CD4-positive, CD25-positive, alpha-beta regulatory T cell (primary cell): ENCODE measurements around the gene SERPINA5. TPM values are rescaled to one million over a fixed set of nuclear protein-coding genes. Genes with fewer than 3 reads are reported as not detected.

Source experiments
- ATAC-seq, 2 donors: fragments of 150-1000 bp; cut with Tn5 transposase; one replicate each; pipeline ENCODE4 v1.10.0; 2021; ENCODE audit warnings: low read depth in 2 of 2, moderate number of reproducible peaks in 2 of 2, moderate library complexity in 1 of 2
- DNase-seq, 3 donors: peaks; one replicate each; pipeline versions ENCODE4 v3.0.0 to v3.0.0-alpha.2; 2012 to 2022; ENCODE audit warnings: mixed read lengths in 1 of 3
- H3K27ac ChIP-seq: one replicate; pipeline ENCODE4 v1.7.0; 2013; ENCODE audit warnings: mild to moderate bottlenecking, low read length; ENCODE audit not compliant: insufficient read depth, poor library complexity, severe bottlenecking
- H3K27me3 ChIP-seq: one replicate; pipeline ENCODE4 v1.7.0; 2013; ENCODE audit warnings: low read length; ENCODE audit not compliant: control insufficient read depth, insufficient read depth
- H3K36me3 ChIP-seq: one replicate; pipeline ENCODE4 v1.7.0; 2013; ENCODE audit warnings: mild to moderate bottlenecking, low read length, moderate library complexity; ENCODE audit not compliant: control insufficient read depth, insufficient read depth
- H3K4me1 ChIP-seq: 2 replicates; pipeline ENCODE4 v1.7.0; 2013; ENCODE audit warnings: mild to moderate bottlenecking, low read length; ENCODE audit not compliant: insufficient read depth, control insufficient read depth, poor library complexity, severe bottlenecking
- H3K4me3 ChIP-seq: one replicate; pipeline ENCODE4 v1.7.0; 2013; ENCODE audit warnings: low read depth, mild to moderate bottlenecking, low read length, moderate library complexity
- H3K9me3 ChIP-seq, 2 experiments: 1 replicate in 1 of 2; 2 replicates in 1 of 2; pipeline ENCODE4 v1.7.0; 2013; ENCODE audit warnings: low read length in 2 of 2, mild to moderate bottlenecking in 1 of 2, moderate library complexity in 1 of 2; ENCODE audit not compliant: control insufficient read depth in 2 of 2
- H3K27ac Mint-ChIP-seq, 3 donors: one replicate each; pipeline ENCODE4 v1.8.0; 2020 to 2022; ENCODE audit warnings: mild to moderate bottlenecking in 3 of 3, mixed read lengths in 3 of 3, moderate library complexity in 2 of 3
- H3K27me3 Mint-ChIP-seq: one replicate; pipeline ENCODE4 v1.8.0; 2022; ENCODE audit warnings: mild to moderate bottlenecking, mixed read lengths
- H3K36me3 Mint-ChIP-seq: one replicate; pipeline ENCODE4 v1.8.0; 2020; ENCODE audit warnings: mixed read lengths
- H3K4me1 Mint-ChIP-seq, 4 donors: one replicate each; pipeline ENCODE4 v1.8.0; 2020 to 2022; ENCODE audit warnings: mixed read lengths in 4 of 4, mild to moderate bottlenecking in 1 of 4
- H3K4me3 Mint-ChIP-seq, 4 donors: one replicate each; pipeline ENCODE4 v1.8.0; 2020 to 2022; ENCODE audit warnings: mild to moderate bottlenecking in 4 of 4, mixed read lengths in 4 of 4, moderate library complexity in 3 of 4
- H3K9me3 Mint-ChIP-seq, 7 donors: one replicate each; pipeline ENCODE4 v1.8.0; 2020 to 2022; ENCODE audit warnings: mixed read lengths in 7 of 7, mild to moderate bottlenecking in 3 of 7, moderate library complexity in 2 of 7
- polyA plus RNA-seq, 4 donors: library from polyadenylated mRNA; unstranded; fragments of 300-500 nt; fragmentation: Illumina TruSeq; gene quantifications; one replicate each; pipeline ENCODE4 v1.2.3, GENCODE V29; 2021
- total RNA-seq: library from RNA; stranded (reverse); gene quantifications from one replicate; pipeline ENCODE4 v1.2.3, GENCODE V29; 2022

Gene SERPINA5
- total and polyA plus RNA-seq, 5 donors from 2014 or later = not detected

GRCh38 chr14:94583557-94583956, 2.3 kb downstream of the SERPINA5 start:
- no peak for ATAC-seq
- H3K27me3 Mint-ChIP-seq = no peaks in the 10 kb centered on the region
- no peaks in the 10 kb centered on the region for H3K36me3 Mint-ChIP-seq
- no peaks in the 10 kb centered on the region for H3K36me3 ChIP-seq
- no peak overlapping the region for H3K27ac Mint-ChIP-seq
- no peak overlapping the region for H3K4me3 Mint-ChIP-seq
- H3K27me3 ChIP-seq = no peaks in the 10 kb centered on the region
- no peak overlapping the region for H3K27ac ChIP-seq
- no peak overlapping the region for H3K4me3 ChIP-seq
- H3K4me1 ChIP-seq = no peaks in the 10 kb centered on the region
- H3K9me3 ChIP-seq = no peaks in the 10 kb centered on the region
- no peaks in the 10 kb centered on the region for H3K4me1 Mint-ChIP-seq
- DNase-seq = no peak
- H3K9me3 Mint-ChIP-seq = peaks cover 0 to 7% (median 0%) of the 10 kb centered on the region in 7 donors

- H3K4me1 Mint-ChIP-seq = no peaks in the 10 kb centered on the region
These were observed 3.5 kb downstream of the SERPINA5 start for GRCh38 chr14:94584591-94585280.

GRCh38 chr14:94586635-94587034, 5.4 kb downstream of the SERPINA5 start:
- H3K9me3 Mint-ChIP-seq = peaks cover 0 to 5% (median 0%) of the 10 kb centered on the region in 7 donors
- Histone ChIP-seq H3K27ac (no peak overlapping the region), H3K4me3 (no peak overlapping the region), H3K9me3 (no peaks in the 10 kb centered on the region), H3K27me3 (no peaks in the 10 kb centered on the region), H3K4me1 (no peaks in the 10 kb centered on the region), H3K36me3 (no peaks in the 10 kb centered on the region)
- ATAC-seq = no peak
- no peak overlapping the region for H3K27ac Mint-ChIP-seq
- no peak for DNase-seq
- no peaks in the 10 kb centered on the region for H3K36me3 Mint-ChIP-seq
- H3K4me3 Mint-ChIP-seq = no peak overlapping the region
- no peaks in the 10 kb centered on the region for H3K27me3 Mint-ChIP-seq
- H3K4me1 Mint-ChIP-seq = no peaks in the 10 kb centered on the region

More at GRCh38 chr14:94584591-94585280, 3.5 kb downstream of the SERPINA5 start:
- no peak overlapping the region for H3K27ac Mint-ChIP-seq
- ATAC-seq (no peak), DNase-seq (no peak)
- H3K4me1 ChIP-seq = no peaks in the 10 kb centered on the region
- H3K27ac ChIP-seq = no peak overlapping the region
- H3K36me3 ChIP-seq = no peaks in the 10 kb centered on the region
- H3K9me3 Mint-ChIP-seq = peaks cover 0 to 3% (median 0%) of the 10 kb centered on the region in 7 donors
- no peaks in the 10 kb centered on the region for H3K36me3 Mint-ChIP-seq
- H3K4me3 Mint-ChIP-seq = no peak overlapping the region
- no peaks in the 10 kb centered on the region for H3K9me3 ChIP-seq
- no peak overlapping the region for H3K4me3 ChIP-seq
- no peaks in the 10 kb centered on the region for H3K27me3 ChIP-seq
- no peaks in the 10 kb centered on the region for H3K27me3 Mint-ChIP-seq

GRCh38 chr14:94588311-94588710, 7.1 kb downstream of the SERPINA5 start:
- peaks cover 0 to 5% (median 0%) of the 10 kb centered on the region in 7 donors for H3K9me3 Mint-ChIP-seq
- no peak overlapping the region for H3K27ac Mint-ChIP-seq
- H3K27me3 ChIP-seq = no peaks in the 10 kb centered on the region
- ATAC-seq (no peak), DNase-seq (no peak)
- H3K27me3 Mint-ChIP-seq = no peaks in the 10 kb centered on the region
- no peaks in the 10 kb centered on the region for H3K4me1 Mint-ChIP-seq
- no peak overlapping the region for H3K27ac ChIP-seq
- H3K9me3 ChIP-seq = no peaks in the 10 kb centered on the region
- no peaks in the 10 kb centered on the region for H3K4me1 ChIP-seq
- no peak overlapping the region for H3K4me3 Mint-ChIP-seq
- no peaks in the 10 kb centered on the region for H3K36me3 ChIP-seq
- H3K36me3 Mint-ChIP-seq = no peaks in the 10 kb centered on the region
- H3K4me3 ChIP-seq = no peak overlapping the region

GRCh38 chr14:94591073-94591472, 9.8 kb downstream of the SERPINA5 start:
- Mint-ChIP-seq H3K4me1 (no peaks in the 10 kb centered on the region), H3K9me3 (peaks cover 0 to 7% (median 0%) of the 10 kb centered on the region in 7 donors), H3K27me3 (no peaks in the 10 kb centered on the region), H3K27ac (no peak overlapping the region), H3K36me3 (no peaks in the 10 kb centered on the region), H3K4me3 (no peak overlapping the region)
- ATAC-seq = no peak
- Histone ChIP-seq H3K4me1 (no peaks in the 10 kb centered on the region), H3K36me3 (no peaks in the 10 kb centered on the region), H3K4me3 (no peak overlapping the region), H3K27me3 (no peaks in the 10 kb centered on the region), H3K9me3 (no peaks in the 10 kb centered on the region), H3K27ac (no peak overlapping the region)
- DNase-seq = no peak

- Histone ChIP-seq H3K4me1 (no peaks in the 10 kb centered on the region), H3K27ac (no peak overlapping the region), H3K27me3 (no peaks in the 10 kb centered on the region), H3K4me3 (no peak overlapping the region), H3K36me3 (no peaks in the 10 kb centered on the region), H3K9me3 (no peaks in the 10 kb centered on the region)
- no peaks in the 10 kb centered on the region for H3K36me3 Mint-ChIP-seq
- H3K27me3 Mint-ChIP-seq = no peaks in the 10 kb centered on the region
- ATAC-seq (no peak), DNase-seq (no peak)
- H3K9me3 Mint-ChIP-seq = peaks cover 0 to 7% (median 0%) of the 10 kb centered on the region in 7 donors
- H3K27ac Mint-ChIP-seq = no peak overlapping the region
- no peak overlapping the region for H3K4me3 Mint-ChIP-seq
- H3K4me1 Mint-ChIP-seq = no peaks in the 10 kb centered on the region
These were observed 10.6 kb downstream of the SERPINA5 start for GRCh38 chr14:94591871-94592270.

GRCh38 chr14:94592457-94592856, 11.2 kb downstream of the SERPINA5 start:
- DNase-seq (no peak), ATAC-seq (no peak)
- Histone ChIP-seq H3K4me3 (no peak overlapping the region), H3K27ac (no peak overlapping the region), H3K9me3 (no peaks in the 10 kb centered on the region), H3K27me3 (no peaks in the 10 kb centered on the region), H3K4me1 (no peaks in the 10 kb centered on the region), H3K36me3 (no peaks in the 10 kb centered on the region)
- Mint-ChIP-seq H3K4me3 (no peak overlapping the region), H3K9me3 (peaks cover 0 to 7% (median 0%) of the 10 kb centered on the region in 7 donors), H3K4me1 (no peaks in the 10 kb centered on the region), H3K36me3 (no peaks in the 10 kb centered on the region), H3K27me3 (no peaks in the 10 kb centered on the region), H3K27ac (no peak overlapping the region)

GRCh38 chr14:94593376-94593748, 12.1 kb downstream of the SERPINA5 start:
- Histone ChIP-seq H3K4me1 (no peaks in the 10 kb centered on the region), H3K27me3 (no peaks in the 10 kb centered on the region), H3K9me3 (no peaks in the 10 kb centered on the region), H3K4me3 (no peak overlapping the region), H3K27ac (no peak overlapping the region), H3K36me3 (no peaks in the 10 kb centered on the region)
- Mint-ChIP-seq H3K9me3 (peaks cover 0 to 7% (median 0%) of the 10 kb centered on the region in 7 donors), H3K36me3 (no peaks in the 10 kb centered on the region), H3K27ac (no peak overlapping the region), H3K4me1 (no peaks in the 10 kb centered on the region), H3K27me3 (no peaks in the 10 kb centered on the region), H3K4me3 (no peak overlapping the region)
- DNase-seq = no peak
- no peak for ATAC-seq
